ENCODE data around the gene NADK2. TPM values are rescaled to one million over a fixed set of nuclear protein-coding genes. Genes with fewer than 3 reads are reported as not detected.

Gene NADK2
- total RNA-seq, 1 experiment from 2014 or later: 21.2 TPM

- CTCF ChIA-PET: interaction anchor here (1.1 to 1.3 kb wide), 2 partner anchors 10 to 35 kb away, joined by 5 read pairs; partner anchors contain the start of gene NADK2
- Histone ChIP-seq H2AFZ (ENCODE audit: low read depth, low read length, poor library complexity, severe bottlenecking) (no peak overlapping the region), H3K9me3 (ENCODE audit: control insufficient read depth in 1 of 2, insufficient read depth in 1 of 2, low read depth in 1 of 2, low read length in 2 of 2) (no peaks in the 10 kb centered on the region), H3K27me3 (ENCODE audit: insufficient read depth, low read length) (no peaks in the 10 kb centered on the region), H3K27ac (ENCODE audit: low read depth, low read length) (no peak overlapping the region), H3K9ac (ENCODE audit: low read length) (no peak overlapping the region), H3K9me2 (ENCODE audit: insufficient read depth) (no peaks in the 10 kb centered on the region), H3K4me3 (replicated peaks in 1 of 2; ENCODE audit: low read depth in 1 of 2, low read length in 2 of 2) (no peak overlapping the region), H3K4me1 (ENCODE audit: control insufficient read depth in 1 of 2, insufficient read depth in 2 of 2, low read length in 2 of 2) (no peaks in the 10 kb centered on the region), H3K4me2 (ENCODE audit: low read length) (no peak overlapping the region), H4K20me1 (ENCODE audit: insufficient read depth) (no peaks in the 10 kb centered on the region), H3K79me2 (ENCODE audit: insufficient read depth, low read length) (no peaks in the 10 kb centered on the region), H3K36me3 (ENCODE audit: control insufficient read depth in 1 of 2, insufficient read depth in 2 of 2, low read length in 2 of 2) (peaks cover 0 to 2% of the 10 kb centered on the region in 2 experiments; a peak in 1 of 4 replicates)
- ATAC-seq (no peak), DNase-seq (ENCODE audit: low read depth, low spot score) (no peak)
- POLR2A ChIA-PET: no interaction called here
- BruUV-seq (replicated peaks): no TSS peak
- RAD21 ChIA-PET (ENCODE audit: low non-redundant PET in 1 of 2, low total read pairs in 2 of 2, uncharacterized antibody in 2 of 2, unreplicated experiment in 2 of 2): no interaction called here
- TF ChIP-seq TCF7L2 (IDR thresholded peaks at IDR 0.05; ENCODE audit: borderline replicate concordance, extremely low read depth, insufficient read depth, insufficient read length): no peak
- no peak for TF ChIP-seq YY1 (IDR thresholded peaks at IDR 0.05; ENCODE audit: extremely low read depth, insufficient replicate concordance, low read depth, low read length)
- TF ChIP-seq CEBPB (IDR thresholded peaks at IDR 0.05; ENCODE audit: low read depth): no peak
- TF ChIP-seq SRF (IDR thresholded peaks at IDR 0.05; ENCODE audit: low read depth): no peak
- no peak for TF ChIP-seq POLR2AphosphoS5 (IDR thresholded peaks at IDR 0.05; ENCODE audit: low read depth, low read length)
- no peak for TF ChIP-seq CBX3 (IDR thresholded peaks at IDR 0.05; ENCODE audit: low read depth)
- TF ChIP-seq SP1 (IDR thresholded peaks at IDR 0.05; ENCODE audit: low read depth): no peak
- no peak for TF ChIP-seq ATF3 (IDR thresholded peaks at IDR 0.05)
- TF ChIP-seq POLR2A (IDR thresholded peaks at IDR 0.05; ENCODE audit: borderline replicate concordance, extremely low read depth, insufficient read depth, insufficient read length): no peak
- no peak for TF ChIP-seq CTCF (IDR thresholded peaks at IDR 0.05 in 2 of 3, conservative IDR thresholded peaks at IDR 0.05 in 1 of 3; ENCODE audit: borderline replicate concordance in 1 of 3, insufficient read depth in 1 of 3, low read depth in 2 of 3, low read length in 2 of 3)
- TF ChIP-seq EGR1 (IDR thresholded peaks at IDR 0.05; ENCODE audit: low read depth): no peak
- no peak for TF ChIP-seq MAX (IDR thresholded peaks at IDR 0.05)
- no peak for TF ChIP-seq RAD21 (IDR thresholded peaks at IDR 0.05; ENCODE audit: low read depth)
- TF ChIP-seq JUND (IDR thresholded peaks at IDR 0.05): no peak
- TF ChIP-seq EZH2 (IDR thresholded peaks at IDR 0.05): no peak
- TF ChIP-seq ELF1 (IDR thresholded peaks at IDR 0.05; ENCODE audit: borderline replicate concordance, low read depth): no peak
- TF ChIP-seq ZNF274 (IDR thresholded peaks at IDR 0.05; ENCODE audit: low read depth, low read length): no peak
- no peak for TF ChIP-seq ZFX (IDR thresholded peaks at IDR 0.05)
- intact Hi-C loops (cut with micrococcal nuclease): no loop called here
Measured at GRCh38 chr5:36206913-36207312, 34.8 kb downstream of the NADK2 start.

All from HCT116 (cell line).